Muscle of back (tissue), 11 donors: ENCODE data around the gene PPP1R27. TPM values are rescaled to one million over a fixed set of nuclear protein-coding genes. Genes with fewer than 3 reads are reported as not detected.

Experiments
- DNase-seq, 3 donors: peaks; one replicate each; pipeline versions ENCODE4 v3.0.0 to v3.0.0-alpha.2; 2013
- polyA plus RNA-seq, 10 donors: library from polyadenylated mRNA; unstranded; fragments of 120-200 nt; gene quantifications; one replicate each; pipeline ENCODE4 v1.2.1, GENCODE V29; 2013; ENCODE audit not compliant: insufficient read length in 10 of 10

The PPP1R27 gene
- polyA plus RNA-seq, 10 donors, result 13.2 to 84.6 (median 36.4) TPM

GRCh38 chr17:81807839-81808238 lies 27.0 kb downstream of the PPP1R27 start:
- DNase-seq, result no peak

GRCh38 chr17:81807210-81807719 lies 27.6 kb downstream of the PPP1R27 start:
- DNase-seq, result no peak

- DNase-seq, result no peak
These were observed 28.2 kb downstream of the PPP1R27 start for GRCh38 chr17:81806461-81807209.

- no peak for DNase-seq
These were observed 29.0 kb downstream of the PPP1R27 start for GRCh38 chr17:81805707-81806460.

GRCh38 chr17:81804559-81805399 lies 30.1 kb downstream of the PPP1R27 start:
- DNase-seq, result no peak

GRCh38 chr17:81803728-81804558 lies 30.9 kb downstream of the PPP1R27 start, which contains the start of gene GCGR:
Gene GCGR, plus strand, starts transcription at chr17:81804150. Its CDS starts 4,869 bp downstream, at chr17:81809019.
- DNase-seq, result no peak

GRCh38 chr17:81802856-81803643 lies 31.8 kb downstream of the PPP1R27 start:
- no peak for DNase-seq

GRCh38 chr17:81802048-81802758 lies 32.6 kb downstream of the PPP1R27 start:
- DNase-seq, result no peak

GRCh38 chr17:81801327-81801726 lies 33.5 kb downstream of the PPP1R27 start:
- DNase-seq, result no peak

- no peak for DNase-seq
These were observed 40.3 kb downstream of the PPP1R27 start for GRCh38 chr17:81794509-81794908.

- no peak for DNase-seq
These were observed 40.8 kb downstream of the PPP1R27 start for GRCh38 chr17:81794074-81794476.

- no peak for DNase-seq
These were observed 41.9 kb downstream of the PPP1R27 start for GRCh38 chr17:81792675-81793615.

Other genes with a start within 250 kb of the PPP1R27 start
- gene NPLOC4, start 197.9 kb downstream of the PPP1R27 start, polyA plus RNA-seq, result 10 to 100 TPM; 43.8 to 57.8 (median 50.6) TPM
- 1 to 10 TPM in 4 of 10 donors, under 1 TPM in 6; 0.49 to 1.4 (median 0.92) TPM for gene TSPAN10, start 197.9 kb downstream of the PPP1R27 start, polyA plus RNA-seq
- gene PDE6G, start 178.5 kb downstream of the PPP1R27 start, polyA plus RNA-seq, result 1 to 10 TPM; 2.5 to 5.0 (median 3.4) TPM
- 10 to 100 TPM in 4 of 10 donors, 1 to 10 TPM in 6; 6.0 to 15.8 (median 8.8) TPM for gene OXLD1, start 168.4 kb downstream of the PPP1R27 start, polyA plus RNA-seq
- gene CCDC137, start 168.3 kb downstream of the PPP1R27 start, polyA plus RNA-seq, result 10 to 100 TPM in 9 of 10 donors, 1 to 10 TPM in 1; 8.8 to 16.1 (median 12.5) TPM
- gene ARL16, start 151.3 kb downstream of the PPP1R27 start, polyA plus RNA-seq, result 10 to 100 TPM; 23.4 to 34.1 (median 27.2) TPM
- gene HGS, start 151.0 kb downstream of the PPP1R27 start, polyA plus RNA-seq, result 10 to 100 TPM; 41.5 to 61.6 (median 46.8) TPM
- 10 to 100 TPM; 44.5 to 62.6 (median 51.9) TPM for gene MRPL12, start 131.7 kb downstream of the PPP1R27 start, polyA plus RNA-seq
- gene SLC25A10, start 122.8 kb downstream of the PPP1R27 start, polyA plus RNA-seq, result 1 to 10 TPM; 1.7 to 4.9 (median 3.7) TPM
- under 1 TPM in 1 of 10 donors, not detected in 9; 0.10 TPM for gene GCGR, start 30.9 kb downstream of the PPP1R27 start, polyA plus RNA-seq
- 100 to 1,000 TPM in 5 of 10 donors, 10 to 100 TPM in 5; 67.2 to 139 (median 102) TPM for gene MCRIP1, start 1.8 kb downstream of the PPP1R27 start, polyA plus RNA-seq
- gene P4HB, start 25.5 kb upstream of the PPP1R27 start, polyA plus RNA-seq, result 100 to 1,000 TPM; 359 to 534 (median 424) TPM
- 100 to 1,000 TPM; 128 to 225 (median 163) TPM for gene ARHGDIA, start 36.3 kb upstream of the PPP1R27 start, polyA plus RNA-seq
- gene ALYREF, start 56.5 kb upstream of the PPP1R27 start, polyA plus RNA-seq, result 10 to 100 TPM; 49.7 to 81.7 (median 60.7) TPM
- gene ANAPC11, start 56.7 kb upstream of the PPP1R27 start, polyA plus RNA-seq, result 100 to 1,000 TPM in 4 of 10 donors, 10 to 100 TPM in 6; 77.7 to 136 (median 93.3) TPM
- 1 to 10 TPM in 2 of 10 donors, under 1 TPM in 5, not detected in 3; 0.13 to 1.2 (median 0.64) TPM for gene NPB, start 67.2 kb upstream of the PPP1R27 start, polyA plus RNA-seq
- gene PCYT2, start 76.3 kb upstream of the PPP1R27 start, polyA plus RNA-seq, result 10 to 100 TPM in 6 of 10 donors, 1 to 10 TPM in 4; 7.9 to 14.0 (median 10.2) TPM
- gene SIRT7, start 83.1 kb upstream of the PPP1R27 start, polyA plus RNA-seq, result 1 to 10 TPM; 5.3 to 9.4 (median 6.9) TPM
- 10 to 100 TPM; 12.3 to 14.8 (median 13.9) TPM for gene MAFG, start 92.7 kb upstream of the PPP1R27 start, polyA plus RNA-seq
- 100 to 1,000 TPM in 1 of 10 donors, 10 to 100 TPM in 9; 52.3 to 103 (median 61.8) TPM for gene PYCR1, start 102.2 kb upstream of the PPP1R27 start, polyA plus RNA-seq
- 10 to 100 TPM in 9 of 10 donors, 1 to 10 TPM in 1; 8.9 to 29.8 (median 22.3) TPM for gene MYADML2, start 112.2 kb upstream of the PPP1R27 start, polyA plus RNA-seq
- gene NOTUM, start 126.1 kb upstream of the PPP1R27 start, polyA plus RNA-seq, result 1 to 10 TPM; 1.5 to 4.2 (median 2.8) TPM
- 10 to 100 TPM; 15.5 to 28.4 (median 21.6) TPM for gene ASPSCR1, start 142.6 kb upstream of the PPP1R27 start, polyA plus RNA-seq
- 10 to 100 TPM; 26.6 to 42.8 (median 31.0) TPM for gene CENPX, start 187.8 kb upstream of the PPP1R27 start, polyA plus RNA-seq
- 10 to 100 TPM in 3 of 10 donors, 1 to 10 TPM in 7; 5.3 to 12.7 (median 8.5) TPM for gene LRRC45, start 188.3 kb upstream of the PPP1R27 start, polyA plus RNA-seq
- 10 to 100 TPM in 2 of 10 donors, 1 to 10 TPM in 8; 4.7 to 27.6 (median 8.2) TPM for gene RAC3, start 196.6 kb upstream of the PPP1R27 start, polyA plus RNA-seq
- gene DCXR, start 202.6 kb upstream of the PPP1R27 start, polyA plus RNA-seq, result 10 to 100 TPM; 20.6 to 42.5 (median 35.0) TPM
- gene RFNG, start 216.8 kb upstream of the PPP1R27 start, polyA plus RNA-seq, result 10 to 100 TPM; 18.2 to 39.0 (median 29.2) TPM
- gene GPS1, start 216.8 kb upstream of the PPP1R27 start, polyA plus RNA-seq, result 10 to 100 TPM; 60.4 to 72.8 (median 66.1) TPM
- 10 to 100 TPM; 43.1 to 61.5 (median 53.2) TPM for gene DUS1L, start 230.8 kb upstream of the PPP1R27 start, polyA plus RNA-seq